ENCODE data around the gene NFIC.
"Not testable (repeated sequence)": the region's sequence is repeated elsewhere in the genome, so short reads cannot be mapped to it uniquely, and the experiment has no call there.

Gene NFIC

DNA sequence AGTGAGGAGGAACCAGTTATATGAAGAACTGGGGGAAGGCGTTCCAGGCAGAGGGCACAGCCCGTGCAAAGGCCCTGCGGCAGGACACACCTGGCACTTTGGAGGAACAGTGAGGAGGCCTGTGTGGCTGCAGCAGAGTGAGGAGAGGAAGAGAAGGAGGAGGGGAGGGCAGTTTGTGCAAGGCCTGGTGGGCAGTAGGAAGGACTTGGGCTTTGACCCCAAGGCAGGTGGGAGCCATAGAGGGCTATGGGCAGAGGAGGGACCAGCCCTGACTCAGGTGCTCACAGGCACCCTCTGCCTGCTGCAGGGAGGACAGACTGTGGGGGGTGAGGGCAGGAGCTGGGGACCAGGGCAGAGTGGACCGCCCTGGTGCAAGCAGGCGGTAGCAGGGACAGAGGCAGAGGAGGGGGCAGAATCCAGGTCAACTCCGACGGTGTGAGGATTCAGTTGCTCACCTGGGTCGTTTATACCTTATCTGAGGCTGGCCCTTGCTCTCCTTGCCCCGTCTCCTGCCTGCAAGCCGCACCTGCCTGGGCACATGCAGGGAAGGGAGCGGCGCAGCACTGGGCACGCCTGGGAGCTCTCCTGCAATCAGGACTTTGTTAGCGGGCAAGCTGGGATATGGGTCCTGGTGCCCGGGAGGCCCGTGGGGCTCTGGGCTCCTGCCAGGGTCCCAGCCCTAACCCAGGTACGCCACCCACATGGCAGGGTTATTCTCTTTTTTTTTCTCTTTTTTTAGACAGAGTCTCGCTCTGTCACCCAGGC is 34.8 kb downstream of the NFIC start:
- no peak for DNase-seq

- no peak for DNase-seq
Measured at GRCh38 chr19:3402631-3403443, 36.5 kb downstream of the NFIC start.

GRCh38 chr19:3403489-3404323 is 37.3 kb downstream of the NFIC start:
- DNase-seq = no peak

DNA sequence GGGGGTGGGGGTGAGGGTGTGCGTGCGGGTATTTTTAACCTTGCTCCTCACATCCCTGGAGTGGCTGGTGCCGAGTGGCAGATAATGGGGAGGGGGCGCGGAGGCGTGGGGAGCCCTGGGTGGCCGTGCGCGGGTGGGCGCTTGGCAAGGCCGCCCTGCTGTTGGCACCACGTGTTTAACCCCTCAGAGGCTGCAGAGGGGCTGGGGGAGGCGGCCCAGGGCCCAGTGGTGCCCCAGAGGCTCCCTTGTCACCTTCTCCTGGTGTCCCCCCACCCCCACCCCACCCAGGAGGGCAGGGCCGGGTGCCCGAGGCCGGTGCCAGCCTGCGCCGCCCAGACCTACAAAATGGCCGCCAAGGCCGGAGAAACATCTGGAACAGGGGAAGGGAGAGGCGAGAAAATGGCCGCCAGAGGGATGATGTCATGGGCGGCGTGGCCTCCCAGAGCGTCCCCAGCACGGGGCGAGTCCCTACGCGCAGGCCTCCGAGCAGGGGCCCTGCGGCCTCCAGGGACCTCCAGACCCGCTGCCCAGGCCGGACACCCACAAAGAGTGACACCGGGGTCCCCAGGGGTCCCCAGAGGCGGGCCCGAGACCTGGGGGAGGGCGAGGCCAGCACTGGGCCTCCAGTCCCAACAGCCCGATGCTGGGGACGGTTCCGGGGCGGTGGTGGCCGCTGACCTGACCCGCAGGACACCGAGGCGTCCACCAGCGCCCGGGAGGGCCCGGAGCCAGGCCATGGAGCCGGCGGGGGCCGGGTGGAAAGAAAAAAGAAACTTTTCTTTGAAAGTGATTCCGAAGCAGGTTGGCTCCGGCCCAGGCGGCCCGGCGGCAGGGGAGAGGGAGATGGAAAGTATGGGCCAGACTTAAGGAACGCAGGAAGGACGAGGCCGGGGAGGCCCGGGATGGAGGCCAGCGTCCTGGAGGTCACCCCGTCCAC is 38.2 kb downstream of the NFIC start:
- no peak for DNase-seq

- DNase-seq = no peak
Measured at GRCh38 chr19:3405261-3405653, 38.9 kb downstream of the NFIC start.

DNA sequence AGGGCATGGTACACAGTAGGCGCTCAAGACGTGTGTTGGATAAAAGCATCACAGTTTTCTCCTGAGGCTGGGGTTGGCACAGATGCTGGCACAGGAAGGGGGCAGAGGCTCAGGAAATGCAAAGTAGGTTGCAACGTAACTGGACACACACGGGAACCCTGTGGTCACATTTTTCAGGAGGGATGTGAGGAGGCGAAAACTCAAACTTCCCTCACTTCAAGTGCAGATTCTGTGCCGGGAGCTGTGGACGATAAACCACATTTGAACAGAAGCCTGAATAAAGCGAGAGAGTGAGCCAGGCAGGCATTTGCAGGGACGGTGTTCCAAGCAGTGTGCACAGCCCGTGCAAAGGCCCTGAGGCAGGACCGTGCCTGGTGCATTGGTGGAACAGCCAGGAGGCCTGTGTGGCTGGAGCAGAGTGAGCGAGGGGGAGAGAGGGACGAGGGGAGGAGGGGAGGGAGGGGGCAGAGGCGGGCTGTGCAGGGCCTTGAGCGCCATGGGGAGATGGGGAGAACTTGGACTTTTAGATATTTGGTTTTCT is 40.3 kb downstream of the NFIC start:
- DNase-seq = no peak

- no peak for DNase-seq
Measured at GRCh38 chr19:3407556-3408516, 41.5 kb downstream of the NFIC start.

DNA sequence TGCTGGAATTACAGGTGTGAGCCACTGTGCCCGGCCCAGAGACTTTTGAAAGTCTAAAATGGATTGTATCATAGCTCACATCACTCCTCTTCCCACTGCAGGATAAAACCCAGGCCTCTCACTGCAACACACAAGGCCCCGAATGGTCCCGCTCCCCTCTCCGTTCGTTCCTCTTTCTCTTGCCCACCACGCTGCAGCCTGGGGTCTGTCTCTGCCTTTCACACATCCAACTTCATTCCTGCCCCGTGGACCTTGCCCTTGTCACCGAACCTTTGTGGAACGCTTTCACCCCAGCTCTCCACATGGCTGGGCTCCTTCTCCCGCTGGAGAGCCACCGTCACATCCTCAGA is 42.6 kb downstream of the NFIC start:
- no peak for DNase-seq

DNA sequence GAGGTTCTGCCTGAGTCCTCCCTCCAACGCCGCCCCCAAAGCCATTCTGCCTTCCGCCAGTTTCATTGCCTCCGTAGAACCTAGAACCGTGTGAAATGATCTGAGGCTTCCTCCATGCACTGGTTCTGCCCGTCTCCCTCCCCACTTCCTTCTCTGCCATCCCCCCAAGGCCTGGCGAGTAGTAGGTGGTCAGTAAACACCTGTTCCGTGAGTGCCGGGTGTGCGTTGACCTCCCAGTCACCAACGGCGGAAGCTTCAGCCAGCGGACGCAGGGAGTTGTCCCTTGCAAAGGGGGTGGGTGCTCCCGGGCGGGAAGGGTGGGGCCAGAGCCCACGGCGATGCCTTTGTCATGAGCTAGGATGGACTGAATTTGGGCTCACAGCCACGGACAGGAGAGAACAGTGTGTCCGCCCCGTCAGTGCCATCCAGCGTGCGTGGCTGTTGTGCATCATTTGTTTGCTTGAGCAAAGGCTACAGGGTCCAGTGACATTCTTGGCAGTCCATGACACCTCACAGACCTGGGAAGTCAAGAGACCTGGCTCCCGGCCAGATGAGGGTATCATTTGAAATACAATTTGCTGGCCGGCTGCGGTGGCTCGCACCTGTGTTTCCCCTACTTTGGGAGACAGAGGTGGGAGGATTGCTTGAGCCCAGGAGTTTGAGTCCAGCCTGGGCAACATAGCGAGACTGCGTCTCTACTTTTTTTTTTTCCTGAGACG is 43.1 kb downstream of the NFIC start:
- DNase-seq = no peak

- no peak for DNase-seq
Measured at GRCh38 chr19:3411636-3412035, 45.3 kb downstream of the NFIC start.

GRCh38 chr19:3412066-3412465 is 45.7 kb downstream of the NFIC start:
- DNase-seq = no peak

GRCh38 chr19:3413796-3414327 is 47.5 kb downstream of the NFIC start:
- DNase-seq = no peak

- DNase-seq = no peak
Measured at GRCh38 chr19:3415695-3416094, 49.3 kb downstream of the NFIC start.

DNA sequence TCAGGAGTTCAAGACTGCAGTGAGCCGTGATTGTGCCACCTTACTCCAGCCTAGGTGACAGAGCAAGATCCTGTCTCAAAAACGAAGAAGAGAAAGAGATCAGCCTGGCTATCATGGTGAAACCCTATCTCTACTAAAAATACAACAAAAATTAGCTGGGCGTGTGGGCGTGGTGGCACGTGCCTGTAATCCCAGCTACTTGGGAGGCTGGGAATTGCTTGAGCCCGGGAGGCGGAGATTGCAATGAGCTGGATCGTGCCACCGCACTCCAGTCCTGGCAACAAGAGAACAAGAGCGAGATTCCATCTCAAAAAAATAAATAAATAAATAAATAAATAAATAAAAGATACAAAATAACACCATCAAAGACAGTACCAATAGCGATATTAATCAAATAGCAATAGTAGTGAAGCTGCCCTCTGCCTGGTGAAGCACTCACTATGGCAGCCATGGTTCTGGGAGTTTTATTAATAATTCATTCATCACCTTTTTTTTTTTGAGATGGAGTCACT is 53.9 kb downstream of the NFIC start:
- DNase-seq = no peak

DNA sequence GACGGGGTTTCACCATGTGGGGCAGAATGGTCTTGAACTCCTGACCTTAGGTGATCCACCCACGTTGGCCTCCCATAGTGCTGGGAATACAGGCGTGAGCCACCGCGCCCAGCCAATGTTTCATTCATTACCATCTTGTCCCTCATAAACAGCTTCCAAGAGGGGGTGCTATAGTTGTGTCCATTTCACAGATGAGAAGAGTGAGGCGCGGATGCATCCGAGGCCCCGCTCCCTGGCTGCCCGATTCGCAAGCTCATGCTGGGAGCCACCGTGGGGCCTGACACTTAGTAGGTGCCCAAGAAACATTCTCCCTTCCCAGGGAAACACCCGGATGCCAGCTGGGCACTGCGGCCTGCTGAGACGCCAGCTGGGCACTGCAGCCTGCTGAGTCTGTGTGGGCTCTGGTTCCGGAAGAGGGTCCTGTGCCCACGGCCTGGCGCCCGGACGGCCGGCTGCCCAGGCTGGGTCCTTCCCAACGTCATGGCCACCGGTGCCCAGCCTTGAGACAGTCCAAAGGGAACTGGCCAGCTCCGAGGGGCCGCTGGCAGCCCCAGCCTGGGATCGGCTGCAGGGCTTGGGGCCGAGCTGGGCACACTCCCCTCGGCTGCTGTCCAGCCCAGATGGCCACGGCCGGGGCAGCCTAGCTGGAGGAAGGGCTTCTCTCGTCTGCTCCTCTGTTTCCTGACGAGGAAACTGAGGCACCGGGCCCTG is 54.7 kb downstream of the NFIC start:
- no peak for DNase-seq

- not testable (repeated sequence) for DNase-seq
Measured at GRCh38 chr19:3421656-3422055, 55.3 kb downstream of the NFIC start.

GRCh38 chr19:3423183-3423829 is 56.9 kb downstream of the NFIC start:
- no peak for DNase-seq

DNA sequence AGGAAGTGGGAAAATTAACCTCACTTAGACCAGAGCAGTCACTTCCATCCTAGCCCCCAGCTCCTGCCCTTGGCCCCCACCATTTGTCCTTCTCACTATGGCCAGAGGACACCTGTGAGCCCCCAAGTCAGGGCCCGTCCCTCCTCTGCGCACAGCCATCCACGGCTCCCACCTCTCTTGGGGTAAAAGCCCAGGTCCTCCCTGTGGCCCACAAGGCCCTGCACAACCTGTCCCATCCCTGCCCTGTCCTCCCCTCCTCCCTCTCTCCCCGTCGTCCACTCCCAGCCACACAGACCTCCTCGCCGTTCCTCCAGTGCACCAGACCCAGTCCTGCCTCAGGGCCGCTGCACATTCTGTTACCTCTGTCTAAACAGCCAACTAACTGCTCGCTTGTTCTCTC is 60.0 kb downstream of the NFIC start:
- DNase-seq = no peak

DNA sequence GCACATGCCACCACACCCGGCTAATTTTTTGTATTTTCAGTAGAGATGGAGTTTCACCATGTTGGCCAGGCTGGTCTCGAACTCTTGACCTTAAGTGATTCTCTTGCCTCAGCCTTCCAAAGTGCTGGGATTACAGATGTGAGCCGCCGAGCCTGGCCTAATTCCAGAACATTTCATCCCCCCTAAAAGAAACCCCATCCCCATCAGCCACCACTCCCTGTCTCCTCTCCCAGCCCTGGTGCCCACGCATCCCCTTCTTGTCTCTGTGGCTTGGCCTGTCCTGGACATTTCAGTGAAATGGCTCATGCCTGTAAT is 63.9 kb downstream of the NFIC start:
- not testable (repeated sequence) for DNase-seq
